ENCODE data around the gene INO80B. TPM values are rescaled to one million over a fixed set of nuclear protein-coding genes. Genes with fewer than 3 reads are reported as not detected.
A peak's percentile ranks its signal among the peaks of the same experiment; 100 is the strongest.

Gene INO80B
- total and polyA plus RNA-seq, 9 of the 15 experiments (the other 6 are each of a cell fraction or from before 2014, with no cell fraction given), result 0.41 to 22.6 (median 9.0) TPM

DNA sequence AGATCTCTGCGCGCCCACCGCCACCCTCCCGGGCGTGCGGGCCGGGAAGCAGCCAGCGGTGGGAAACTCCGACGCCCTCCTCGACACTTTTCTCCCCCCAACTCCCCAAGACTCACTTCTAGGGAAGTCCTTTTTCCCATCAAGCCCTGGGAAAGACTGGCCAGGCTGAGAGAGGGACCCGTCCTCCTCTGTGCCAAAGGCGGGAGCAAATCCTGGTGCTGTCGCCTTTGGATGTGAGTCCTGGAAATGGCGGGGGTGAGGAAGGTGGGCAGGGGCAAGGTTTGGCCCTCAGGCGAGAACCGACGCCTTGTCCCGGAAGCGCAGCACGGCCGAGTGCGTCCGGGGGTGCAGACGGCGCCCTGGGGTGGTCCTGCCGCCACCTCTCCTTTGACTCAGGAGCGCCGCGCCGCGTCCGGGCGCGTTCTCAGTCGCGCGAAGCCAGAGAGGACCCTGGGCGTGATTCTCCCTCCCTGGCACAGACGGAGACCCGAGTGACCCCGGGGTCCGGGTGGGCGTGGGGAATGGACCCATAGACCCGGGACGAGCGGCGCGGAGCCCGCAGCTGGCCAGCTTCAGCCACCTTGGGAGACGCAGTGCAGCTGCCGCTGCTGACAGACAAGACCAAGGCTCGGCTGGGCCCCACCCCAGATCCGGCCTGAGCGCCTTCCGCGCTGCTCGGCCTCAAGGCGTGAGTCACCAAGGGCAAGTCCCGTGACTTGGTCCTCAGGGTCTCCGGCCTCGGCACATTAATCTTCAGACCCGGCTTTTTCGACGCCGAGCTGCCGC is 48.0 kb downstream of the INO80B start:
- FAIRE-seq, result peak; percentile 89
- H2AFZ ChIP-seq (ENCODE audit: low read depth, low read length), result peak overlapping the region; percentile 97
- no peaks in the 10 kb centered on the region for H3K9me1 ChIP-seq (ENCODE audit: control insufficient read depth, insufficient read depth, low read length)
- intact Hi-C loops (cut with micrococcal nuclease) (loop anchor here (1.0 to 5.0 kb wide), 2 partner anchors 20 to 69 kb away; partner anchors contain the start of gene TTC31), in situ Hi-C loops (cut with MboI) (no loop called here)
- peaks cover 46% of the 10 kb centered on the region for H3K79me2 ChIP-seq (ENCODE audit: control insufficient read depth, insufficient read depth, low read length)
- peak; percentile 82 for ATAC-seq
- no TSS peak for BruUV-seq (replicated peaks)
- no peaks in the 10 kb centered on the region for H4K20me1 ChIP-seq (replicated peaks; ENCODE audit: control insufficient read depth, insufficient read depth, low read length)
- DNase-seq (ENCODE audit: extremely low read depth in 1 of 4, low spot score in 3 of 4), result peak; percentile 77 to 94 (median 86)
- POLR2A ChIA-PET, result interaction anchor here (0.6 to 1.6 kb wide), 13 partner anchors 9 to 440 kb away, joined by 3 to 6 read pairs (median 4); partner anchors contain the start of genes AUP1, CCDC142, HTRA2 and TTC31
- no peaks in the 10 kb centered on the region for H3K27me3 ChIP-seq (ENCODE audit: control insufficient read depth in 2 of 2, insufficient read depth in 2 of 2, low read length in 2 of 2)
- H3K36me3 ChIP-seq (ENCODE audit: control insufficient read depth, insufficient read depth, low read length), result peaks cover 13% of the 10 kb centered on the region; the same call in 2 of the 3 replicates
- H3K27ac ChIP-seq (ENCODE audit: extremely low read depth, low read depth, low read length), result peak overlapping the region; percentile 79
- under 1% methylated on average over 60 of the region's 67 CpGs for WGBS (ENCODE audit: insufficient coverage, low coverage, missing lambda C conversion rate)
- peak overlapping the region; percentile 87 to 94 for H3K9ac ChIP-seq (ENCODE audit: insufficient read depth in 1 of 2, low read depth in 2 of 2, low read length in 2 of 2)
- peak overlapping the region; percentile 40 for H3K4me3 ChIP-seq
- H3K4me2 ChIP-seq (ENCODE audit: insufficient read depth, low read length), result peak overlapping the region; percentile 95
- no peaks in the 10 kb centered on the region for H3K9me3 ChIP-seq (replicated peaks; ENCODE audit: control insufficient read depth, insufficient read depth, low read depth, low read length)
- CTCF ChIA-PET (ENCODE audit: low intra/inter-chr PET ratio), result no interaction called here
- H3K4me1 ChIP-seq (replicated peaks in 1 of 2; ENCODE audit: control insufficient read depth in 2 of 2, insufficient read depth in 2 of 2, low read length in 2 of 2), result peaks cover 29 to 69% of the 10 kb centered on the region in 2 experiments; a peak in 4 of 5 replicates
- TF ChIP-seq TFAP4 (CRISPR knock-in tag; IDR thresholded peaks at IDR 0.05; ENCODE audit: borderline replicate concordance), result peak; percentile 81
- 0 out of 2 replicates have a peak, but pooled peaks have one; percentile 7 for TF ChIP-seq NR2C2 (CRISPR knock-in tag; IDR thresholded peaks at IDR 0.05)
- peak; percentile 92; the same call in 1 of the 2 replicates for TF ChIP-seq NR2C2 (tag; IDR thresholded peaks at IDR 0.05)
- TF ChIP-seq RBM15 (IDR thresholded peaks at IDR 0.05; ENCODE audit: insufficient read depth, low read length), result no peak
- TF ChIP-seq, protein P1, sequence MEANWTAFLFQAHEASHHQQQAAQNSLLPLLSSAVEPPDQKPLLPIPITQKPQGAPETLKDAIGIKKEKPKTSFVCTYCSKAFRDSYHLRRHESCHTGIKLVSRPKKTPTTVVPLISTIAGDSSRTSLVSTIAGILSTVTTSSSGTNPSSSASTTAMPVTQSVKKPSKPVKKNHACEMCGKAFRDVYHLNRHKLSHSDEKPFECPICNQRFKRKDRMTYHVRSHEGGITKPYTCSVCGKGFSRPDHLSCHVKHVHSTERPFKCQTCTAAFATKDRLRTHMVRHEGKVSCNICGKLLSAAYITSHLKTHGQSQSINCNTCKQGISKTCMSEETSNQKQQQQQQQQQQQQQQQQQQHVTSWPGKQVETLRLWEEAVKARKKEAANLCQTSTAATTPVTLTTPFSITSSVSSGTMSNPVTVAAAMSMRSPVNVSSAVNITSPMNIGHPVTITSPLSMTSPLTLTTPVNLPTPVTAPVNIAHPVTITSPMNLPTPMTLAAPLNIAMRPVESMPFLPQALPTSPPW (CRISPR knock-in tag; IDR thresholded peaks at IDR 0.05), result peak; percentile 45
- no peak for TF ChIP-seq CEBPG (CRISPR knock-in tag; IDR thresholded peaks at IDR 0.05)
- no peak for TF ChIP-seq CEBPG (tag; conservative IDR thresholded peaks at IDR 0.05 in 1 of 2, IDR thresholded peaks at IDR 0.05 in 1 of 2)
- TF ChIP-seq, protein P2, sequence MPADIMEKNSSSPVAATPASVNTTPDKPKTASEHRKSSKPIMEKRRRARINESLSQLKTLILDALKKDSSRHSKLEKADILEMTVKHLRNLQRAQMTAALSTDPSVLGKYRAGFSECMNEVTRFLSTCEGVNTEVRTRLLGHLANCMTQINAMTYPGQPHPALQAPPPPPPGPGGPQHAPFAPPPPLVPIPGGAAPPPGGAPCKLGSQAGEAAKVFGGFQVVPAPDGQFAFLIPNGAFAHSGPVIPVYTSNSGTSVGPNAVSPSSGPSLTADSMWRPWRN (IDR thresholded peaks at IDR 0.05; ENCODE audit: low read depth), result peak; percentile 46; the same call in 1 of the 2 replicates
- TF ChIP-seq ZNF347 (CRISPR knock-in tag; IDR thresholded peaks at IDR 0.05; ENCODE audit: low read depth), result no peak
- TF ChIP-seq, protein P3, sequence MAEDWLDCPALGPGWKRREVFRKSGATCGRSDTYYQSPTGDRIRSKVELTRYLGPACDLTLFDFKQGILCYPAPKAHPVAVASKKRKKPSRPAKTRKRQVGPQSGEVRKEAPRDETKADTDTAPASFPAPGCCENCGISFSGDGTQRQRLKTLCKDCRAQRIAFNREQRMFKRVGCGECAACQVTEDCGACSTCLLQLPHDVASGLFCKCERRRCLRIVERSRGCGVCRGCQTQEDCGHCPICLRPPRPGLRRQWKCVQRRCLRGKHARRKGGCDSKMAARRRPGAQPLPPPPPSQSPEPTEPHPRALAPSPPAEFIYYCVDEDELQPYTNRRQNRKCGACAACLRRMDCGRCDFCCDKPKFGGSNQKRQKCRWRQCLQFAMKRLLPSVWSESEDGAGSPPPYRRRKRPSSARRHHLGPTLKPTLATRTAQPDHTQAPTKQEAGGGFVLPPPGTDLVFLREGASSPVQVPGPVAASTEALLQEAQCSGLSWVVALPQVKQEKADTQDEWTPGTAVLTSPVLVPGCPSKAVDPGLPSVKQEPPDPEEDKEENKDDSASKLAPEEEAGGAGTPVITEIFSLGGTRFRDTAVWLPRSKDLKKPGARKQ (CRISPR knock-in tag; IDR thresholded peaks at IDR 0.05), result no peak
- TF ChIP-seq CBFB (CRISPR knock-in tag; IDR thresholded peaks at IDR 0.05), result 0 out of 2 replicates have a peak, but pooled peaks have one; percentile 35
- peak; percentile 79 for TF ChIP-seq CTBP1 (IDR thresholded peaks at IDR 0.05; ENCODE audit: borderline replicate concordance)
- TF ChIP-seq PATZ1 (CRISPR knock-in tag; IDR thresholded peaks at IDR 0.05; ENCODE audit: borderline replicate concordance), result no peak

Data from K562 (cell line).